Neural cell (in vitro differentiated cells): ENCODE results near the gene RARG. TPM values are rescaled to one million over a fixed set of nuclear protein-coding genes. Genes with fewer than 3 reads are reported as not detected.

Source experiments
- H2AFZ ChIP-seq: fragments of 200-600, 300-800 bp; sonication (generic), shearing (Covaris generic); 2 replicates; pipeline ENCODE4 v1.6.0; 2014; ENCODE audit warnings: low read depth, mild to moderate bottlenecking, antibody characterized with exemption, low read length, moderate library complexity
- H3F3A ChIP-seq: fragments of 200-600 bp; shearing (Covaris generic); 2 replicates; pipeline ENCODE4 v1.6.1; 2016; ENCODE audit warnings: mild to moderate bottlenecking, moderate library complexity, mixed read lengths, antibody characterized with exemption, low read length; ENCODE audit not compliant: insufficient read depth, poor library complexity, severe bottlenecking
- H3K27ac ChIP-seq: fragments of 200-600, 300-800 bp; sonication (generic), shearing (Covaris generic); 2 replicates; pipeline ENCODE4 v1.5.1; 2014; ENCODE audit warnings: mild to moderate bottlenecking, low read length, moderate library complexity
- H3K27me3 ChIP-seq: fragments of 300-800, 200-600 bp; sonication (generic), shearing (Covaris generic); 2 replicates; pipeline ENCODE4 v1.6.0; 2014; ENCODE audit warnings: mild to moderate bottlenecking, low read depth, low read length, moderate library complexity; ENCODE audit not compliant: insufficient read depth
- H3K36me3 ChIP-seq: fragments of 300-800, 200-600 bp; sonication (generic), shearing (Covaris generic); 2 replicates; pipeline ENCODE4 v1.5.1; 2014; ENCODE audit warnings: mild to moderate bottlenecking, antibody characterized with exemption, low read length, moderate library complexity; ENCODE audit not compliant: insufficient read depth
- H3K4me2 ChIP-seq: fragments of 300-800, 200-600 bp; sonication (generic), shearing (Covaris generic); 2 replicates; pipeline ENCODE4 v1.6.0; 2014; ENCODE audit warnings: mild to moderate bottlenecking, low read length
- H3K4me3 ChIP-seq: fragments of 300-800, 200-600 bp; sonication (generic), shearing (Covaris generic); 2 replicates; pipeline ENCODE4 v1.5.1; 2014; ENCODE audit warnings: mild to moderate bottlenecking, low read length, moderate library complexity
- H3K79me2 ChIP-seq: fragments of 200-600 bp; shearing (Covaris generic); replicated peaks from 2 replicates; pipeline ENCODE4 v1.6.0; 2014; ENCODE audit warnings: mild to moderate bottlenecking, low read length, moderate library complexity; ENCODE audit not compliant: insufficient read depth
- H3K9ac ChIP-seq: fragments of 300-800, 200-600 bp; sonication (generic), shearing (Covaris generic); 2 replicates; pipeline ENCODE4 v1.6.1; 2016; ENCODE audit warnings: mild to moderate bottlenecking, low read length, mixed read lengths
- H3K9me2 ChIP-seq: fragments of 200-600 bp; shearing (Covaris generic); 2 replicates; pipeline ENCODE4 v1.6.1; 2016; ENCODE audit warnings: mild to moderate bottlenecking, low read length, mixed read lengths; ENCODE audit not compliant: insufficient read depth
- H3K9me3 ChIP-seq: fragments of 200-600, 300-800 bp; sonication (generic), shearing (Covaris generic); 2 replicates; pipeline ENCODE4 v1.6.1; 2016; ENCODE audit warnings: mild to moderate bottlenecking, mixed run types, low read length, moderate library complexity, mixed read lengths
- H4K20me1 ChIP-seq: fragments of 200-600 bp; shearing (Covaris generic); 2 replicates; pipeline ENCODE4 v1.6.1; 2016; ENCODE audit warnings: mild to moderate bottlenecking, mixed run types; ENCODE audit not compliant: insufficient read depth
- EP300 ChIP-seq: fragments of 450-650 bp; conservative IDR thresholded peaks from 2 replicates; pipeline ENCODE4 v1.6.1; 2014; ENCODE audit warnings: antibody characterized with exemption, mild to moderate bottlenecking, moderate library complexity; ENCODE audit not compliant: poor library complexity, severe bottlenecking
- EZH2 ChIP-seq: fragments of 200-600, 300-800 bp; shearing (Covaris generic), sonication (generic); IDR thresholded peaks from 2 replicates; pipeline ENCODE4 v1.6.1; 2014; ENCODE audit warnings: antibody characterized with exemption, low read length, borderline replicate concordance, mild to moderate bottlenecking; ENCODE audit not compliant: insufficient read depth, poor library complexity, severe bottlenecking
- MXI1 ChIP-seq: fragments of 450-650 bp; conservative IDR thresholded peaks from 2 replicates; pipeline ENCODE4 v1.6.1; 2014; ENCODE audit warnings: antibody characterized with exemption, mild to moderate bottlenecking; ENCODE audit not compliant: poor library complexity, severe bottlenecking
- POLR2AphosphoS5 ChIP-seq: IDR thresholded peaks from 2 replicates; pipeline ENCODE4 v1.6.1; 2012
- RAD21 ChIP-seq: fragments of 450-650 bp; conservative IDR thresholded peaks from 2 replicates; pipeline ENCODE4 v1.6.1; 2014; ENCODE audit warnings: antibody characterized with exemption, mild to moderate bottlenecking, moderate library complexity
- SMC3 ChIP-seq: fragments of 450-650 bp; conservative IDR thresholded peaks from 2 replicates; pipeline ENCODE4 v1.6.1; 2014; ENCODE audit warnings: antibody characterized with exemption, mild to moderate bottlenecking, moderate library complexity; ENCODE audit not compliant: poor library complexity
- TAF1 ChIP-seq: IDR thresholded peaks from 2 replicates; pipeline ENCODE4 v1.6.1; 2012; ENCODE audit warnings: low read depth
- polyA plus RNA-seq: library from polyadenylated mRNA; depleted of rRNA; stranded (reverse); fragments of >200 nt; gene quantifications from 2 replicates; pipeline ENCODE4 v1.2.3, GENCODE V29; 2014
- TF ChIP-seq, protein P1 (sequence below): fragments of 450-650 bp; IDR thresholded peaks from 2 replicates; pipeline ENCODE4 v1.5.1; 2014; ENCODE audit warnings: antibody characterized with exemption, mild to moderate bottlenecking, moderate library complexity; ENCODE audit not compliant: poor library complexity, severe bottlenecking
- TF ChIP-seq, protein P2 (sequence below): IDR thresholded peaks from 2 replicates; pipeline ENCODE4 v1.6.1; 2012; ENCODE audit warnings: borderline replicate concordance

The RARG gene
- polyA plus RNA-seq, 1 donor from 2014 or later: 0.61 TPM

DNA sequence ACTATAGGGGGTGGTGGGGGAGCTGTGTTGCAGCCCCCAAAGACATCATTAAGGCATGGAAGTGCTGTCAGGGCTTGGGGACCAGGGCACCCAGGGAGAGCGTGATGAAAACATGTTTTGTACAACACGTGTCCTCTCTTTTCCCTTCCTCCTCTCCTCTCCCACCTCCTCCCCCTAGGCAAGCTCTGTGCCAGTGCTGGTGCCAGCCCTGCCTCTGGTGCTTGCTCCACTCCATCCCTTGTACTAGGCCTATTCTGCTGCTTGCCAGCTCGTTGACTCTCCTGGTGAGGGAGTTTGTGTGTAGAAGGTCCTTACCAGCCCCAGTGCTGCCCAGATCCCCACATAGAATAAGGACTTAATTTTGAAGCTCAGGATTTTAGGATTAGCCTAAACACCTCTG, 3.2 kb upstream of the RARG start:
- no peak overlapping the region for H3K27ac ChIP-seq
- H3K27me3 ChIP-seq: peaks cover 21% of the 10 kb centered on the region
- no peaks in the 10 kb centered on the region for H4K20me1 ChIP-seq
- H3K4me3 ChIP-seq: no peak overlapping the region
- no peaks in the 10 kb centered on the region for H3K36me3 ChIP-seq
- TF ChIP-seq, protein P1, sequence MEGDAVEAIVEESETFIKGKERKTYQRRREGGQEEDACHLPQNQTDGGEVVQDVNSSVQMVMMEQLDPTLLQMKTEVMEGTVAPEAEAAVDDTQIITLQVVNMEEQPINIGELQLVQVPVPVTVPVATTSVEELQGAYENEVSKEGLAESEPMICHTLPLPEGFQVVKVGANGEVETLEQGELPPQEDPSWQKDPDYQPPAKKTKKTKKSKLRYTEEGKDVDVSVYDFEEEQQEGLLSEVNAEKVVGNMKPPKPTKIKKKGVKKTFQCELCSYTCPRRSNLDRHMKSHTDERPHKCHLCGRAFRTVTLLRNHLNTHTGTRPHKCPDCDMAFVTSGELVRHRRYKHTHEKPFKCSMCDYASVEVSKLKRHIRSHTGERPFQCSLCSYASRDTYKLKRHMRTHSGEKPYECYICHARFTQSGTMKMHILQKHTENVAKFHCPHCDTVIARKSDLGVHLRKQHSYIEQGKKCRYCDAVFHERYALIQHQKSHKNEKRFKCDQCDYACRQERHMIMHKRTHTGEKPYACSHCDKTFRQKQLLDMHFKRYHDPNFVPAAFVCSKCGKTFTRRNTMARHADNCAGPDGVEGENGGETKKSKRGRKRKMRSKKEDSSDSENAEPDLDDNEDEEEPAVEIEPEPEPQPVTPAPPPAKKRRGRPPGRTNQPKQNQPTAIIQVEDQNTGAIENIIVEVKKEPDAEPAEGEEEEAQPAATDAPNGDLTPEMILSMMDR: no peak
- TF ChIP-seq RAD21 (no peak), EP300 (no peak), TAF1 (no peak), EZH2 (no peak), SMC3 (no peak), MXI1 (no peak), POLR2AphosphoS5 (no peak)
- TF ChIP-seq, protein P2, sequence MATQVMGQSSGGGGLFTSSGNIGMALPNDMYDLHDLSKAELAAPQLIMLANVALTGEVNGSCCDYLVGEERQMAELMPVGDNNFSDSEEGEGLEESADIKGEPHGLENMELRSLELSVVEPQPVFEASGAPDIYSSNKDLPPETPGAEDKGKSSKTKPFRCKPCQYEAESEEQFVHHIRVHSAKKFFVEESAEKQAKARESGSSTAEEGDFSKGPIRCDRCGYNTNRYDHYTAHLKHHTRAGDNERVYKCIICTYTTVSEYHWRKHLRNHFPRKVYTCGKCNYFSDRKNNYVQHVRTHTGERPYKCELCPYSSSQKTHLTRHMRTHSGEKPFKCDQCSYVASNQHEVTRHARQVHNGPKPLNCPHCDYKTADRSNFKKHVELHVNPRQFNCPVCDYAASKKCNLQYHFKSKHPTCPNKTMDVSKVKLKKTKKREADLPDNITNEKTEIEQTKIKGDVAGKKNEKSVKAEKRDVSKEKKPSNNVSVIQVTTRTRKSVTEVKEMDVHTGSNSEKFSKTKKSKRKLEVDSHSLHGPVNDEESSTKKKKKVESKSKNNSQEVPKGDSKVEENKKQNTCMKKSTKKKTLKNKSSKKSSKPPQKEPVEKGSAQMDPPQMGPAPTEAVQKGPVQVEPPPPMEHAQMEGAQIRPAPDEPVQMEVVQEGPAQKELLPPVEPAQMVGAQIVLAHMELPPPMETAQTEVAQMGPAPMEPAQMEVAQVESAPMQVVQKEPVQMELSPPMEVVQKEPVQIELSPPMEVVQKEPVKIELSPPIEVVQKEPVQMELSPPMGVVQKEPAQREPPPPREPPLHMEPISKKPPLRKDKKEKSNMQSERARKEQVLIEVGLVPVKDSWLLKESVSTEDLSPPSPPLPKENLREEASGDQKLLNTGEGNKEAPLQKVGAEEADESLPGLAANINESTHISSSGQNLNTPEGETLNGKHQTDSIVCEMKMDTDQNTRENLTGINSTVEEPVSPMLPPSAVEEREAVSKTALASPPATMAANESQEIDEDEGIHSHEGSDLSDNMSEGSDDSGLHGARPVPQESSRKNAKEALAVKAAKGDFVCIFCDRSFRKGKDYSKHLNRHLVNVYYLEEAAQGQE: no peak
- no peaks in the 10 kb centered on the region for H3K79me2 ChIP-seq
- no peak overlapping the region for H3K4me2 ChIP-seq
- H3F3A ChIP-seq: no peaks in the 10 kb centered on the region
- H2AFZ ChIP-seq: no peak overlapping the region
- H3K9me3 ChIP-seq: no peaks in the 10 kb centered on the region
- no peaks in the 10 kb centered on the region for H3K9me2 ChIP-seq
- no peak overlapping the region for H3K9ac ChIP-seq

DNA sequence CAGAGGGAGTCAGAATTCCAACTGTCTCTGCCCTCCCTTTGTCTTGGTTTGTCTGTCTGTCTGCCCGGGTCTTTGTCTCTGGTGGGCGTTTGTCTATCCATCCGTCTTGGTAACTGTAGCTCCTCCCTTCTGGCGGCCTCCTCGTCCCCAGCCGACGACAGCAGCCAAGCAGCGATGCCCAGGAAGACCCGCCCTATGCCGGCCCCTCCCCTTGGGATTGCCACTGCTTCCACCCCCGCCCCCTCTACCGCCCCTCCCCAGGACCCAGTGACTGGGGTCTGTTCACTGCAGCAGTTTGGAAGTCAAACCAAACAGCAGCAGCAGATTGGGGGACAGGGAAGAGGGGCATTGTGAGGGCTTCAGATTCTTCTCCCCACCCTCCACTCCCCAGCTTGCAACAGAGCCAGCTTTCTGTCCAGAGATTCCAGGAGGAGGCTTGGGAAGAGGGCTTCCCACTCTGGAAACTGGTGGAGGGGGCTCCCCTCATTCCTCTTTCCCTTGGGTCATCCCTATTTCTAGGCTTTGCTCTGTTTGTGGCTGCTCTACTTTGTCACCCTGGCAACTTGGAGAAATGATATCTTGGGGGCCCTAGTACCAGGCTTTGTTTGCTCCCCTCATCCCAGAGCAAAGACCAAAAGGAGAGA, 2.4 kb upstream of the RARG start:
- H3K79me2 ChIP-seq: no peaks in the 10 kb centered on the region
- H3K9me3 ChIP-seq: no peaks in the 10 kb centered on the region
- no peaks in the 10 kb centered on the region for H3K36me3 ChIP-seq
- no peaks in the 10 kb centered on the region for H3K9me2 ChIP-seq
- H3K4me2 ChIP-seq: no peak overlapping the region
- H2AFZ ChIP-seq: no peak overlapping the region
- no peaks in the 10 kb centered on the region for H4K20me1 ChIP-seq
- no peaks in the 10 kb centered on the region for H3F3A ChIP-seq
- no peak overlapping the region for H3K27ac ChIP-seq
- H3K27me3 ChIP-seq: peaks cover 21% of the 10 kb centered on the region
- H3K4me3 ChIP-seq: no peak overlapping the region
- no peak for TF ChIP-seq SMC3
- no peak for TF ChIP-seq POLR2AphosphoS5
- TF ChIP-seq, protein P2: no peak
- TF ChIP-seq EP300: no peak
- H3K9ac ChIP-seq: no peak overlapping the region
